Measurements from ENCODE around the gene FMO2. TPM values are rescaled to one million over a fixed set of nuclear protein-coding genes. Genes with fewer than 3 reads are reported as not detected.

Gene FMO2
- total RNA-seq, 1 donor from 2014 or later, result not detected

- no peak overlapping the region for H3K27ac ChIP-seq (ENCODE audit: low read depth, low read length)
Measured at GRCh38 chr1:171160639-171161354, 24.3 kb upstream of the FMO2 start.

DNA sequence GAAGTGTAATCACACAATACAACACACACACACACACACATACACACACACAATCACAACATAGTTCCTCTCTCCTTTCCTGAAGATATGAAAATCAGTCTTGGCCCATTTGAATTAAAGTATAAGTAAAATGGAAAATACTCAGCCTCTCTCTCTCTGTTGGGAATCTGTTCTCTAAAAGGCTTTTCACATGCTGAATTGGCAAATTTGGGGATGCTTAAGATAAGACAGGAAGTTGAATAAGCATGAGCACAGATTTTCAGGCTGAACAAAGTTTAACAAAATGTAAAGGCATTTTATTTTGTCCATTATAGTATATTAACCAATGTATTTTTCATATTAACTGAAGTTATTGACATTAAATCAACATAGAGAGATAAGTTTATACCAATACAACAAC lies 23.7 kb upstream of the FMO2 start:
- Mint-ChIP-seq H3K27me3 (ENCODE audit: low read depth, unreplicated experiment) (no peaks in the 10 kb centered on the region), H3K4me3 (ENCODE audit: unreplicated experiment) (no peak overlapping the region), H3K36me3 (ENCODE audit: low read depth, unreplicated experiment) (no peaks in the 10 kb centered on the region), H3K4me1 (ENCODE audit: low read depth, unreplicated experiment) (peaks cover 8% of the 10 kb centered on the region), H3K9me3 (ENCODE audit: unreplicated experiment) (no peaks in the 10 kb centered on the region), H3K27ac (ENCODE audit: unreplicated experiment) (peak overlapping the region; percentile 13)
- no peak for DNase-seq (ENCODE audit: low read depth)
- Histone ChIP-seq H3K27ac (ENCODE audit: low read depth, low read length) (no peak overlapping the region), H3K9ac (ENCODE audit: low read length) (no peak overlapping the region), H3K4me1 (ENCODE audit: insufficient read depth, low read length) (no peaks in the 10 kb centered on the region), H2AFZ (ENCODE audit: low read depth, low read length) (no peak overlapping the region), H4K20me1 (ENCODE audit: insufficient read depth, low read length) (no peaks in the 10 kb centered on the region), H3K79me2 (ENCODE audit: insufficient read depth, low read length) (no peaks in the 10 kb centered on the region), H3K27me3 (ENCODE audit: insufficient read depth, low read length) (no peaks in the 10 kb centered on the region), H3K4me2 (ENCODE audit: low read length) (no peak overlapping the region), H3K4me3 (ENCODE audit: insufficient read depth, low read depth, low read length) (no peak overlapping the region), H3K36me3 (ENCODE audit: insufficient read depth, low read length) (no peaks in the 10 kb centered on the region), H3K9me3 (ENCODE audit: insufficient read depth, low read depth, low read length) (no peaks in the 10 kb centered on the region)
- FAIRE-seq, result no peak
- no peak for TF ChIP-seq EZH2 (IDR thresholded peaks at IDR 0.05; ENCODE audit: insufficient read depth, low read length)
- TF ChIP-seq, protein P1, sequence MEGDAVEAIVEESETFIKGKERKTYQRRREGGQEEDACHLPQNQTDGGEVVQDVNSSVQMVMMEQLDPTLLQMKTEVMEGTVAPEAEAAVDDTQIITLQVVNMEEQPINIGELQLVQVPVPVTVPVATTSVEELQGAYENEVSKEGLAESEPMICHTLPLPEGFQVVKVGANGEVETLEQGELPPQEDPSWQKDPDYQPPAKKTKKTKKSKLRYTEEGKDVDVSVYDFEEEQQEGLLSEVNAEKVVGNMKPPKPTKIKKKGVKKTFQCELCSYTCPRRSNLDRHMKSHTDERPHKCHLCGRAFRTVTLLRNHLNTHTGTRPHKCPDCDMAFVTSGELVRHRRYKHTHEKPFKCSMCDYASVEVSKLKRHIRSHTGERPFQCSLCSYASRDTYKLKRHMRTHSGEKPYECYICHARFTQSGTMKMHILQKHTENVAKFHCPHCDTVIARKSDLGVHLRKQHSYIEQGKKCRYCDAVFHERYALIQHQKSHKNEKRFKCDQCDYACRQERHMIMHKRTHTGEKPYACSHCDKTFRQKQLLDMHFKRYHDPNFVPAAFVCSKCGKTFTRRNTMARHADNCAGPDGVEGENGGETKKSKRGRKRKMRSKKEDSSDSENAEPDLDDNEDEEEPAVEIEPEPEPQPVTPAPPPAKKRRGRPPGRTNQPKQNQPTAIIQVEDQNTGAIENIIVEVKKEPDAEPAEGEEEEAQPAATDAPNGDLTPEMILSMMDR (IDR thresholded peaks at IDR 0.05; ENCODE audit: insufficient read depth, low read depth, low read length), result no peak

More at GRCh38 chr1:171160639-171161354, 24.3 kb upstream of the FMO2 start:
- Histone ChIP-seq H2AFZ (ENCODE audit: low read depth, low read length) (no peak overlapping the region), H3K79me2 (ENCODE audit: insufficient read depth, low read length) (no peaks in the 10 kb centered on the region), H3K4me2 (ENCODE audit: low read length) (no peak overlapping the region), H4K20me1 (ENCODE audit: insufficient read depth, low read length) (no peaks in the 10 kb centered on the region), H3K27me3 (ENCODE audit: insufficient read depth, low read length) (no peaks in the 10 kb centered on the region), H3K36me3 (ENCODE audit: insufficient read depth, low read length) (no peaks in the 10 kb centered on the region), H3K4me3 (ENCODE audit: insufficient read depth, low read depth, low read length) (no peak overlapping the region), H3K4me1 (ENCODE audit: insufficient read depth, low read length) (no peaks in the 10 kb centered on the region), H3K9ac (ENCODE audit: low read length) (no peak overlapping the region), H3K9me3 (ENCODE audit: insufficient read depth, low read depth, low read length) (no peaks in the 10 kb centered on the region)
- H3K27me3 Mint-ChIP-seq (ENCODE audit: low read depth, unreplicated experiment), result no peaks in the 10 kb centered on the region
- peaks cover 8% of the 10 kb centered on the region for H3K4me1 Mint-ChIP-seq (ENCODE audit: low read depth, unreplicated experiment)
- no peaks in the 10 kb centered on the region for H3K36me3 Mint-ChIP-seq (ENCODE audit: low read depth, unreplicated experiment)
- no peak for TF ChIP-seq EZH2 (IDR thresholded peaks at IDR 0.05; ENCODE audit: insufficient read depth, low read length)
- TF ChIP-seq, protein P1 (IDR thresholded peaks at IDR 0.05; ENCODE audit: insufficient read depth, low read depth, low read length), result no peak
- FAIRE-seq (no peak), DNase-seq (ENCODE audit: low read depth) (no peak)
- peak overlapping the region; percentile 13 for H3K27ac Mint-ChIP-seq (ENCODE audit: unreplicated experiment)
- H3K4me3 Mint-ChIP-seq (ENCODE audit: unreplicated experiment), result no peak overlapping the region
- no peaks in the 10 kb centered on the region for H3K9me3 Mint-ChIP-seq (ENCODE audit: unreplicated experiment)

- Histone ChIP-seq H2AFZ (ENCODE audit: low read depth, low read length) (no peak overlapping the region), H3K36me3 (ENCODE audit: insufficient read depth, low read length) (no peaks in the 10 kb centered on the region), H3K4me1 (ENCODE audit: insufficient read depth, low read length) (no peaks in the 10 kb centered on the region), H3K27me3 (ENCODE audit: insufficient read depth, low read length) (no peaks in the 10 kb centered on the region), H3K9me3 (ENCODE audit: insufficient read depth, low read depth, low read length) (no peaks in the 10 kb centered on the region), H3K27ac (ENCODE audit: low read depth, low read length) (no peak overlapping the region), H4K20me1 (ENCODE audit: insufficient read depth, low read length) (no peaks in the 10 kb centered on the region), H3K9ac (ENCODE audit: low read length) (no peak overlapping the region), H3K4me3 (ENCODE audit: insufficient read depth, low read depth, low read length) (no peak overlapping the region), H3K79me2 (ENCODE audit: insufficient read depth, low read length) (no peaks in the 10 kb centered on the region), H3K4me2 (ENCODE audit: low read length) (no peak overlapping the region)
- H3K36me3 Mint-ChIP-seq (ENCODE audit: low read depth, unreplicated experiment), result no peaks in the 10 kb centered on the region
- H3K27ac Mint-ChIP-seq (ENCODE audit: unreplicated experiment), result no peak overlapping the region
- peaks cover 2% of the 10 kb centered on the region for H3K9me3 Mint-ChIP-seq (ENCODE audit: unreplicated experiment)
- FAIRE-seq (no peak), DNase-seq (ENCODE audit: low read depth) (no peak)
- H3K27me3 Mint-ChIP-seq (ENCODE audit: low read depth, unreplicated experiment), result peaks cover 4% of the 10 kb centered on the region
- TF ChIP-seq, protein P1 (IDR thresholded peaks at IDR 0.05; ENCODE audit: insufficient read depth, low read depth, low read length), result no peak
- TF ChIP-seq EZH2 (IDR thresholded peaks at IDR 0.05; ENCODE audit: insufficient read depth, low read length), result no peak
- no peak overlapping the region for H3K4me3 Mint-ChIP-seq (ENCODE audit: unreplicated experiment)
- peaks cover 2% of the 10 kb centered on the region for H3K4me1 Mint-ChIP-seq (ENCODE audit: low read depth, unreplicated experiment)
Measured at GRCh38 chr1:171166361-171166760, 18.7 kb upstream of the FMO2 start.
